HepG2 (cell line): ENCODE data around the gene VASN. TPM values are rescaled to one million over a fixed set of nuclear protein-coding genes. Genes with fewer than 3 reads are reported as not detected.

Source experiments
- HNF4G ChIP-seq, 2 experiments: sonication (generic) in 1 of 2; formaldehyde crosslinking in 1 of 2; IDR thresholded peaks; 2 replicates each; pipeline versions ENCODE4 v1.4.0 to v1.6.1; 2011 to 2020; ENCODE audit warnings: borderline replicate concordance in 2 of 2, low read depth in 2 of 2, mild to moderate bottlenecking in 2 of 2, low read length in 1 of 2, missing genetic modification reagents in 1 of 2, moderate library complexity in 1 of 2
- POGZ ChIP-seq: sonication (generic); formaldehyde crosslinking; IDR thresholded peaks from 2 replicates; pipeline ENCODE4 v1.4.0; 2020; ENCODE audit warnings: mild to moderate bottlenecking, missing genetic modification reagents
- REL ChIP-seq: sonication (generic); formaldehyde crosslinking; conservative IDR thresholded peaks from 2 replicates; pipeline ENCODE4 v1.8.0; 2022; ENCODE audit warnings: mild to moderate bottlenecking, missing genetic modification reagents, moderate library complexity
- SALL1 ChIP-seq: sonication (generic); formaldehyde crosslinking; IDR thresholded peaks from 2 replicates; pipeline ENCODE4 v1.8.0; 2022; ENCODE audit warnings: mild to moderate bottlenecking, missing genetic modification reagents
- ZNF124 ChIP-seq: sonication (generic); formaldehyde crosslinking; IDR thresholded peaks from 2 replicates; pipeline ENCODE4 v1.4.0; 2020; ENCODE audit warnings: missing genetic modification reagents
- ZNF136 ChIP-seq: sonication (generic); formaldehyde crosslinking; IDR thresholded peaks from 2 replicates; pipeline ENCODE4 v1.8.1; 2022; ENCODE audit warnings: low read depth, mild to moderate bottlenecking, moderate library complexity, missing genetic modification reagents
- ZNF235 ChIP-seq: sonication (generic); formaldehyde crosslinking; IDR thresholded peaks from 2 replicates; pipeline ENCODE4 v1.8.1; 2023; ENCODE audit warnings: mild to moderate bottlenecking, missing genetic modification reagents, borderline replicate concordance
- ZNF24 ChIP-seq: fragments of 450-650 bp; IDR thresholded peaks from 2 replicates; pipeline ENCODE4 v1.6.1; 2017; ENCODE audit warnings: antibody characterized with exemption, mild to moderate bottlenecking
- ZNF354B ChIP-seq: sonication (generic); formaldehyde crosslinking; IDR thresholded peaks from 2 replicates; pipeline ENCODE4 v1.8.0; 2022; ENCODE audit warnings: mild to moderate bottlenecking, missing genetic modification reagents
- ZNF510 ChIP-seq: sonication (generic); formaldehyde crosslinking; IDR thresholded peaks from 2 replicates; pipeline ENCODE4 v1.4.0; 2020; ENCODE audit warnings: low read depth, mild to moderate bottlenecking, missing genetic modification reagents
- ZNF512B ChIP-seq: sonication (generic); formaldehyde crosslinking; IDR thresholded peaks from 2 replicates; pipeline ENCODE4 v1.5.1; 2020; ENCODE audit warnings: missing genetic modification reagents, mild to moderate bottlenecking, borderline replicate concordance
- ZNF570 ChIP-seq: sonication (generic); formaldehyde crosslinking; IDR thresholded peaks from 2 replicates; pipeline ENCODE4 v1.4.0; 2020; ENCODE audit warnings: mild to moderate bottlenecking, missing genetic modification reagents, borderline replicate concordance
- ZNF576 ChIP-seq: sonication (generic); formaldehyde crosslinking; IDR thresholded peaks from 2 replicates; pipeline ENCODE4 v1.4.0; 2020; ENCODE audit warnings: mild to moderate bottlenecking, missing genetic modification reagents
- ZNF674 ChIP-seq: sonication (generic); formaldehyde crosslinking; IDR thresholded peaks from 2 replicates; pipeline ENCODE4 v1.5.0; 2020; ENCODE audit warnings: low read depth, mild to moderate bottlenecking, missing genetic modification reagents
- polyA plus RNA-seq, 8 experiments: library from polyadenylated mRNA; depleted of rRNA in 3 of 8; stranded (reverse) in 7 of 8; unstranded in 1 of 8; fragments of >200 nt; fragmentation: Illumina TruSeq in 4 of 8; extraction: Trizol in 4 of 8; gene quantifications; 2 replicates each; pipeline versions ENCODE4 v1.2.1 to v1.2.3, GENCODE V29; 2011 to 2016; ENCODE audit warnings: low read depth in 4 of 8, missing spikeins in 1 of 8, mixed read lengths in 1 of 8; ENCODE audit not compliant: insufficient read depth in 1 of 8
- total RNA-seq, 5 experiments: library from RNA; depleted of rRNA; stranded (reverse); fragments of >200 nt; fragmentation: Illumina TruSeq; extraction: Trizol; gene quantifications; 2 replicates each; pipeline ENCODE4 v1.2.3, GENCODE V29; 2016; ENCODE audit warnings: low read depth in 1 of 5
- TF ChIP-seq, protein P1 (sequence below): sonication (generic); formaldehyde crosslinking; IDR thresholded peaks from 2 replicates; pipeline ENCODE4 v1.8.0; 2022; ENCODE audit warnings: mild to moderate bottlenecking, missing genetic modification reagents, moderate library complexity
- TF ChIP-seq, protein P2 (sequence below): sonication (generic); formaldehyde crosslinking; IDR thresholded peaks from 2 replicates; pipeline ENCODE4 v1.8.1; 2023; ENCODE audit warnings: mild to moderate bottlenecking, missing genetic modification reagents
- TF ChIP-seq, protein P3 (sequence below): sonication (generic); formaldehyde crosslinking; IDR thresholded peaks from 2 replicates; pipeline ENCODE4 v1.5.0; 2020; ENCODE audit warnings: missing genetic modification reagents

Gene VASN
- total and polyA plus RNA-seq, 2 of the 13 experiments (the other 11 are each of a cell fraction or from before 2014, with no cell fraction given): 8.4 to 18.2 TPM

DNA sequence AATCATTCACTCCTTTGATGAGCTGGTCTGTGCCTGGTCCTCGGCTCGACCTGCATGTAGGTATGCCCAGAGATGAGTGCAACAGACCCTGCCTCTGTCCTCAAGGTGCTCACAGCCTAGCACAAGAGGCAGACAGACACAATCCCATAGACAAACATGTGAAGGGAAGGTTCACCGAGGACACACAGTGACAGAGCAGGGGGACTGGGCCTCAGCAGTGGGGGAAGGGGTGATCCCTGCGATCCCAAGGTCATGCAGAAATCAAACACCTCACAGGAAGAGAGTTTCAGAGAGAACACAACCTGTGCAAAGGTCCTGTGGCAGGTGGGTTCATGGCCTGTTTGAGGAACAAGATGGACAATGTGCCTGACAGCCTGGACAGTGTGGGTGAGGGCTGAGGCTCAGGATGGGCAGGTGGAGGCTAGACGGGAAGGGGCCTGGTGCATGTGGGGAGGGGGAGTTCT, 4.2 kb upstream of the VASN start (continued):
- TF ChIP-seq ZNF136 (no peak), ZNF510 (no peak), ZNF354B (CRISPR knock-in tag) (no peak), REL (CRISPR knock-in tag) (no peak), SALL1 (CRISPR knock-in tag) (peak; percentile 83), ZNF124 (no peak), POGZ (CRISPR knock-in tag) (peak; percentile 84), ZNF235 (CRISPR knock-in tag) (0 out of 2 replicates have a peak, but pooled peaks have one; percentile 35), ZNF24 (peak; percentile 77; the same call in 1 of the 2 replicates), HNF4G (IDR thresholded peaks at IDR 0.05; ENCODE audit: borderline replicate concordance, low read depth, low read length) (peak; percentile 79; the same call in 1 of the 2 replicates), HNF4G (CRISPR knock-in tag; IDR thresholded peaks at IDR 0.05; ENCODE audit: borderline replicate concordance, low read depth) (peak; percentile 68; the same call in 1 of the 2 replicates), ZNF576 (CRISPR knock-in tag) (peak; percentile 61; the same call in 1 of the 2 replicates), ZNF674 (CRISPR knock-in tag) (no peak), ZNF512B (CRISPR knock-in tag) (no peak), ZNF570 (no peak)
- TF ChIP-seq, protein P1, sequence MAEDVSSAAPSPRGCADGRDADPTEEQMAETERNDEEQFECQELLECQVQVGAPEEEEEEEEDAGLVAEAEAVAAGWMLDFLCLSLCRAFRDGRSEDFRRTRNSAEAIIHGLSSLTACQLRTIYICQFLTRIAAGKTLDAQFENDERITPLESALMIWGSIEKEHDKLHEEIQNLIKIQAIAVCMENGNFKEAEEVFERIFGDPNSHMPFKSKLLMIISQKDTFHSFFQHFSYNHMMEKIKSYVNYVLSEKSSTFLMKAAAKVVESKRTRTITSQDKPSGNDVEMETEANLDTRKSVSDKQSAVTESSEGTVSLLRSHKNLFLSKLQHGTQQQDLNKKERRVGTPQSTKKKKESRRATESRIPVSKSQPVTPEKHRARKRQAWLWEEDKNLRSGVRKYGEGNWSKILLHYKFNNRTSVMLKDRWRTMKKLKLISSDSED: no peak
- TF ChIP-seq, protein P2, sequence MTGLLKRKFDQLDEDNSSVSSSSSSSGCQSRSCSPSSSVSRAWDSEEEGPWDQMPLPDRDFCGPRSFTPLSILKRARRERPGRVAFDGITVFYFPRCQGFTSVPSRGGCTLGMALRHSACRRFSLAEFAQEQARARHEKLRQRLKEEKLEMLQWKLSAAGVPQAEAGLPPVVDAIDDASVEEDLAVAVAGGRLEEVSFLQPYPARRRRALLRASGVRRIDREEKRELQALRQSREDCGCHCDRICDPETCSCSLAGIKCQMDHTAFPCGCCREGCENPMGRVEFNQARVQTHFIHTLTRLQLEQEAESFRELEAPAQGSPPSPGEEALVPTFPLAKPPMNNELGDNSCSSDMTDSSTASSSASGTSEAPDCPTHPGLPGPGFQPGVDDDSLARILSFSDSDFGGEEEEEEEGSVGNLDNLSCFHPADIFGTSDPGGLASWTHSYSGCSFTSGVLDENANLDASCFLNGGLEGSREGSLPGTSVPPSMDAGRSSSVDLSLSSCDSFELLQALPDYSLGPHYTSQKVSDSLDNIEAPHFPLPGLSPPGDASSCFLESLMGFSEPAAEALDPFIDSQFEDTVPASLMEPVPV (CRISPR knock-in tag): 0 out of 2 replicates have a peak, but pooled peaks have one; percentile 25
- TF ChIP-seq, protein P3, sequence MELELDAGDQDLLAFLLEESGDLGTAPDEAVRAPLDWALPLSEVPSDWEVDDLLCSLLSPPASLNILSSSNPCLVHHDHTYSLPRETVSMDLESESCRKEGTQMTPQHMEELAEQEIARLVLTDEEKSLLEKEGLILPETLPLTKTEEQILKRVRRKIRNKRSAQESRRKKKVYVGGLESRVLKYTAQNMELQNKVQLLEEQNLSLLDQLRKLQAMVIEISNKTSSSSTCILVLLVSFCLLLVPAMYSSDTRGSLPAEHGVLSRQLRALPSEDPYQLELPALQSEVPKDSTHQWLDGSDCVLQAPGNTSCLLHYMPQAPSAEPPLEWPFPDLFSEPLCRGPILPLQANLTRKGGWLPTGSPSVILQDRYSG (CRISPR knock-in tag): no peak
